ENCODE measurements around the gene ORC1.
A peak's percentile ranks its signal among the peaks of the same experiment; 100 is the strongest.

ORC1 gene

DNA sequence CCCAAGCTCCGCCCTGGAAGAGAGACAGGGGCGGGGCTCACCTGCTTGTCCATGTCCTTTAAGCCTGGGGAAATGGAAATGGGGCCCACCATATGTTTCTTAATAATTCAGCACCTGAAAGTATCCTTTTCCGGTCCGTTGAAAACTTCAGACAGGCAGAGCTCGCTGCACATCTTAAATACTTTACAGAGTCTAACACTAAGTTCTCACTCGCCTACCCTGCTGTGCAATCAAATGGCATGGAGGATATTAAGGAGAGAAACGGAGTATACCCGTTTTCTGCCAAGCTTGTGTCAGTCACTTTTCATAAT lies 37.8 kb downstream of the ORC1 start:
- no peak for DNase-seq (ENCODE audit: low read depth in 1 of 2, low spot score in 1 of 2)
- no peaks in the 10 kb centered on the region for H3K27me3 ChIP-seq (ENCODE audit: insufficient read depth, poor library complexity, severe bottlenecking)
- peak overlapping the region; percentile 82 for H3K27ac ChIP-seq (replicated peaks)
- H3K4me3 ChIP-seq (replicated peaks; ENCODE audit: insufficient read depth, low read length), result peak overlapping the region; percentile 93
- TF ChIP-seq GABPA (IDR thresholded peaks at IDR 0.05; ENCODE audit: low read depth), result no peak
- no peak for TF ChIP-seq SPI1 (IDR thresholded peaks at IDR 0.05; ENCODE audit: borderline replicate concordance, low read depth)
- no peak for TF ChIP-seq POLR2AphosphoS5 (IDR thresholded peaks at IDR 0.05; ENCODE audit: low read depth)
- TF ChIP-seq, protein P1, sequence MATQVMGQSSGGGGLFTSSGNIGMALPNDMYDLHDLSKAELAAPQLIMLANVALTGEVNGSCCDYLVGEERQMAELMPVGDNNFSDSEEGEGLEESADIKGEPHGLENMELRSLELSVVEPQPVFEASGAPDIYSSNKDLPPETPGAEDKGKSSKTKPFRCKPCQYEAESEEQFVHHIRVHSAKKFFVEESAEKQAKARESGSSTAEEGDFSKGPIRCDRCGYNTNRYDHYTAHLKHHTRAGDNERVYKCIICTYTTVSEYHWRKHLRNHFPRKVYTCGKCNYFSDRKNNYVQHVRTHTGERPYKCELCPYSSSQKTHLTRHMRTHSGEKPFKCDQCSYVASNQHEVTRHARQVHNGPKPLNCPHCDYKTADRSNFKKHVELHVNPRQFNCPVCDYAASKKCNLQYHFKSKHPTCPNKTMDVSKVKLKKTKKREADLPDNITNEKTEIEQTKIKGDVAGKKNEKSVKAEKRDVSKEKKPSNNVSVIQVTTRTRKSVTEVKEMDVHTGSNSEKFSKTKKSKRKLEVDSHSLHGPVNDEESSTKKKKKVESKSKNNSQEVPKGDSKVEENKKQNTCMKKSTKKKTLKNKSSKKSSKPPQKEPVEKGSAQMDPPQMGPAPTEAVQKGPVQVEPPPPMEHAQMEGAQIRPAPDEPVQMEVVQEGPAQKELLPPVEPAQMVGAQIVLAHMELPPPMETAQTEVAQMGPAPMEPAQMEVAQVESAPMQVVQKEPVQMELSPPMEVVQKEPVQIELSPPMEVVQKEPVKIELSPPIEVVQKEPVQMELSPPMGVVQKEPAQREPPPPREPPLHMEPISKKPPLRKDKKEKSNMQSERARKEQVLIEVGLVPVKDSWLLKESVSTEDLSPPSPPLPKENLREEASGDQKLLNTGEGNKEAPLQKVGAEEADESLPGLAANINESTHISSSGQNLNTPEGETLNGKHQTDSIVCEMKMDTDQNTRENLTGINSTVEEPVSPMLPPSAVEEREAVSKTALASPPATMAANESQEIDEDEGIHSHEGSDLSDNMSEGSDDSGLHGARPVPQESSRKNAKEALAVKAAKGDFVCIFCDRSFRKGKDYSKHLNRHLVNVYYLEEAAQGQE (IDR thresholded peaks at IDR 0.05; ENCODE audit: insufficient replicate concordance, low read depth), result no peak
- TF ChIP-seq, protein P2, sequence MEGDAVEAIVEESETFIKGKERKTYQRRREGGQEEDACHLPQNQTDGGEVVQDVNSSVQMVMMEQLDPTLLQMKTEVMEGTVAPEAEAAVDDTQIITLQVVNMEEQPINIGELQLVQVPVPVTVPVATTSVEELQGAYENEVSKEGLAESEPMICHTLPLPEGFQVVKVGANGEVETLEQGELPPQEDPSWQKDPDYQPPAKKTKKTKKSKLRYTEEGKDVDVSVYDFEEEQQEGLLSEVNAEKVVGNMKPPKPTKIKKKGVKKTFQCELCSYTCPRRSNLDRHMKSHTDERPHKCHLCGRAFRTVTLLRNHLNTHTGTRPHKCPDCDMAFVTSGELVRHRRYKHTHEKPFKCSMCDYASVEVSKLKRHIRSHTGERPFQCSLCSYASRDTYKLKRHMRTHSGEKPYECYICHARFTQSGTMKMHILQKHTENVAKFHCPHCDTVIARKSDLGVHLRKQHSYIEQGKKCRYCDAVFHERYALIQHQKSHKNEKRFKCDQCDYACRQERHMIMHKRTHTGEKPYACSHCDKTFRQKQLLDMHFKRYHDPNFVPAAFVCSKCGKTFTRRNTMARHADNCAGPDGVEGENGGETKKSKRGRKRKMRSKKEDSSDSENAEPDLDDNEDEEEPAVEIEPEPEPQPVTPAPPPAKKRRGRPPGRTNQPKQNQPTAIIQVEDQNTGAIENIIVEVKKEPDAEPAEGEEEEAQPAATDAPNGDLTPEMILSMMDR (IDR thresholded peaks at IDR 0.05; ENCODE audit: insufficient read depth, low read length), result no peak

DNA sequence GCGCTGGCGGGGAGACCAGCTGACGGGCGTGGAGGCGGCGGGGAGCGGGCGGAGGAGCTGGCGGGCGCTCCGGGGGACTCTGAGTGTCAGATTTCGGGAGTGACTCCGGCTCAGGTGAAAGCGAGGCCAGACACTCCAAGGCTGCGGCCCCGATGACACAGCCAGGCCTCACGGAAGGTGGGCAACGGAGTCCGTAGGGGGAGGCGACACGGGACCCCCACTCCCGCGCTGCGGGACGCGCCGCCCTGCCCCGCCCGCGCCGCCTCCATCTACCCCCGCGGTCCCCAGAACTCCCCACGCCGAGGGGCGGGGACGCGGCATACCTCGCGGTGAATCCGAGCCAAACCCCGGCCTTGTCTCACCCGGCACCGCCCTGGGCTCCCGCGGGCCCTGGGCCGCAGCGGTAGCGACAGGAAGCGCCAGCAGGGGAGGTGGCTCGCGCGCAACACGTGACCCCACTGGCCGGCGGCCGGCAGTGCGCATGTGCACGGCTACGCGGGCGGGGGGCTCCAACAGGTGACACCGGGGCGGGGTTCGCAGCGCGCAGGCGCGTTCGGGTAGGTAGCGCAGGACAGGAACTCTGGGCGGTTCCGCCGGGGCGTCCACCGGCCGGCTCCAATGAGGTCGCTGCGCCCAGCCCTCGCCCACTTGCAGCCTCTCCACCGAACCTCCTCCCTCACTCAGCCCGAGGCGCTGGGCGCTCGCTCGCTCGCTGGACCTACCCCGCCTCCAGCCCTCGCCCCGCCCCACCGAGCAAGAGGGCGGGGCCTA lies 38.3 kb downstream of the ORC1 start, which contains the start of gene CC2D1B:
TSS of gene CC2D1B (minus strand) at position 460 of the 771 bp plus-strand sequence. CDS start 1,585 bp downstream, outside the sequence.
- TF ChIP-seq, protein P1 (IDR thresholded peaks at IDR 0.05; ENCODE audit: insufficient replicate concordance, low read depth), result no peak
- TF ChIP-seq SPI1 (IDR thresholded peaks at IDR 0.05; ENCODE audit: borderline replicate concordance, low read depth) (peak; percentile 18; the same call in 1 of the 2 replicates), POLR2AphosphoS5 (IDR thresholded peaks at IDR 0.05; ENCODE audit: low read depth) (peak; percentile 80; the same call in 1 of the 2 replicates), GABPA (IDR thresholded peaks at IDR 0.05; ENCODE audit: low read depth) (no peak)
- TF ChIP-seq, protein P2 (IDR thresholded peaks at IDR 0.05; ENCODE audit: insufficient read depth, low read length), result no peak

DNA sequence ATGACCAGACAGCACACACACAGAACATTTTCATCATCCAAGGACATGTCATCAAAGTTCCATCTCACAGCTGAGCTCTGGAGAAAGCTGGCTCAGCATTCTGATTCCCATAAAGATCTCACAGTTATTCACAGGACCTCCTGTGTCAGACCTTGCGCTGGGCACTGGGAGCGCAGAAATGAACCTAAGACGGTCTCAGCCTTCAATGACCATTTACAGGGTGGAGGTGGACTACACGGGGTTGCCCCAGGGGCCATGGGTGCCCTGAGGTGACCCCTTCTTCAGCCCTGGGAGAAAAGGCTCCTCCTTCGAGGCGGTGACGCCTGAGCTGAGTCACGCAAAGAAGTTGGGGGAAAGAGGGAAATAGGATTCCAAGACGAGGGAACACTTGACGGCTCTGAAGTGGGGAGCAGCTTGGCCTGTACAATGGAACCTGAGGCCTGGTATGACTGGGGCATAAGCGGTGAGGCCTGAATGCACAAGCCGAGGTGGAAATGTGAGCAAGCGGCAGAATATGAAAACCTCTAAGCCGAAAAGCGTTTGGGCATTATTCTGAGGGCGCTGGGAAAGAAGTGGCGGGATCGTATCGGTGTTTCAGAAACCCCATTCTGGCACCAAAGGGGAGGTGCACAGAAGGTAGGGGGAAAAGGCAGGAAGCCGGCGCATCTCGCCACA lies 39.0 kb downstream of the ORC1 start:
- H3K27me3 ChIP-seq (ENCODE audit: insufficient read depth, poor library complexity, severe bottlenecking), result no peaks in the 10 kb centered on the region
- peak in 1 of 2 experiments; percentile 29 for DNase-seq (ENCODE audit: low read depth in 1 of 2, low spot score in 1 of 2)
- H3K4me3 ChIP-seq (replicated peaks; ENCODE audit: insufficient read depth, low read length), result peak overlapping the region; percentile 93
- peak overlapping the region; percentile 82 for H3K27ac ChIP-seq (replicated peaks)
- TF ChIP-seq POLR2AphosphoS5 (IDR thresholded peaks at IDR 0.05; ENCODE audit: low read depth), result no peak
- TF ChIP-seq, protein P1 (IDR thresholded peaks at IDR 0.05; ENCODE audit: insufficient replicate concordance, low read depth), result no peak
- TF ChIP-seq, protein P2 (IDR thresholded peaks at IDR 0.05; ENCODE audit: insufficient read depth, low read length), result no peak
- no peak for TF ChIP-seq GABPA (IDR thresholded peaks at IDR 0.05; ENCODE audit: low read depth)
- no peak for TF ChIP-seq SPI1 (IDR thresholded peaks at IDR 0.05; ENCODE audit: borderline replicate concordance, low read depth)

More for the DNA sequence above, 38.3 kb downstream of the ORC1 start, which contains the start of gene CC2D1B:
- peak within 1 kb of the TSS; percentile 82 for H3K27ac ChIP-seq (replicated peaks)
- no peaks in the 10 kb centered on the region for H3K27me3 ChIP-seq (ENCODE audit: insufficient read depth, poor library complexity, severe bottlenecking)
- peak within 1 kb of the TSS; percentile 93 for H3K4me3 ChIP-seq (replicated peaks; ENCODE audit: insufficient read depth, low read length)
- DNase-seq (ENCODE audit: low read depth in 1 of 2, low spot score in 1 of 2), result peak; percentile 98 to 99
